Loucy (cell line): Measurements from ENCODE around the gene CDX1.

ENCODE experiments used
- H2AFZ ChIP-seq: fragments of 200-600 bp; sonication (generic); 2 replicates; pipeline ENCODE4 v1.6.0; 2016; ENCODE audit warnings: antibody characterized with exemption, mild to moderate bottlenecking, low read length, moderate library complexity
- H3F3A ChIP-seq: fragments of 200-600 bp; 2 replicates; pipeline ENCODE4 v1.6.0; 2016; ENCODE audit warnings: antibody characterized with exemption, low read depth, mild to moderate bottlenecking
- H3K27me3 ChIP-seq: fragments of 200-600 bp; sonication (generic); 2 replicates; pipeline ENCODE4 v1.6.1; 2014; ENCODE audit warnings: low read length, mild to moderate bottlenecking; ENCODE audit not compliant: insufficient read depth, poor library complexity, severe bottlenecking
- H3K36me3 ChIP-seq: fragments of 200-600 bp; sonication (generic); 2 replicates; pipeline ENCODE4 v1.6.1; 2016; ENCODE audit warnings: low read length; ENCODE audit not compliant: insufficient read depth
- H3K4me1 ChIP-seq: fragments of 200-600 bp; sonication (generic); 2 replicates; pipeline ENCODE4 v1.5.1; 2014; ENCODE audit warnings: low read length, mild to moderate bottlenecking; ENCODE audit not compliant: insufficient read depth, poor library complexity, severe bottlenecking
- H3K4me2 ChIP-seq: fragments of 200-600 bp; sonication (generic); 2 replicates; pipeline ENCODE4 v1.6.0; 2014; ENCODE audit warnings: antibody characterized with exemption, low read length, low read depth, mild to moderate bottlenecking; ENCODE audit not compliant: poor library complexity, severe bottlenecking
- H3K4me3 ChIP-seq: fragments of 200-600 bp; sonication (generic); 2 replicates; pipeline ENCODE4 v1.5.1; 2014; ENCODE audit warnings: low read length, mild to moderate bottlenecking, mixed read lengths; ENCODE audit not compliant: poor library complexity, severe bottlenecking
- H3K79me2 ChIP-seq: fragments of 200-600 bp; sonication (generic); 2 replicates; pipeline ENCODE4 v1.6.1; 2014; ENCODE audit warnings: low read length; ENCODE audit not compliant: insufficient read depth
- H3K9ac ChIP-seq: fragments of 200-600 bp; sonication (generic); 2 replicates; pipeline ENCODE4 v1.6.0; 2014; ENCODE audit warnings: mild to moderate bottlenecking, low read depth, low read length, moderate library complexity; ENCODE audit not compliant: poor library complexity, severe bottlenecking
- H3K9me2 ChIP-seq: fragments of 200-600 bp; sonication (generic); replicated peaks from 2 replicates; pipeline ENCODE4 v1.6.1; 2016; ENCODE audit warnings: low read depth, low read length, mixed read lengths
- H3K9me3 ChIP-seq: fragments of 200-600 bp; sonication (generic); 2 replicates; pipeline ENCODE4 v1.6.1; 2014; ENCODE audit warnings: mild to moderate bottlenecking, antibody characterized with exemption, low read length, low read depth; ENCODE audit not compliant: insufficient read depth
- H4K20me1 ChIP-seq: fragments of 200-600 bp; sonication (generic); 2 replicates; pipeline ENCODE4 v1.6.0; 2014; ENCODE audit warnings: antibody characterized with exemption, low read length, mild to moderate bottlenecking; ENCODE audit not compliant: insufficient read depth, poor library complexity, severe bottlenecking
- CTCF ChIP-seq: fragments of 200-600 bp; sonication (generic); conservative IDR thresholded peaks from 2 replicates; pipeline ENCODE4 v1.5.1; 2014; ENCODE audit warnings: mild to moderate bottlenecking, antibody characterized with exemption, low read length
- EZH2phosphoT487 ChIP-seq: fragments of 200-600 bp; IDR thresholded peaks from 2 replicates; pipeline ENCODE4 v1.6.1; 2018; ENCODE audit warnings: antibody characterized with exemption, mild to moderate bottlenecking, moderate library complexity, borderline replicate concordance

CDX1 gene

GRCh38 chr5:150218693-150219035 lies 52.1 kb downstream of the CDX1 start:
- no peak overlapping the region for H3K9ac ChIP-seq
- H3K9me3 ChIP-seq: no peaks in the 10 kb centered on the region
- no peaks in the 10 kb centered on the region for H4K20me1 ChIP-seq
- H3K27me3 ChIP-seq: no peaks in the 10 kb centered on the region
- no peaks in the 10 kb centered on the region for H3K4me1 ChIP-seq
- no peaks in the 10 kb centered on the region for H3K9me2 ChIP-seq
- H3K79me2 ChIP-seq: no peaks in the 10 kb centered on the region
- H3K4me3 ChIP-seq: no peak overlapping the region
- no peaks in the 10 kb centered on the region for H3F3A ChIP-seq
- no peak overlapping the region for H3K4me2 ChIP-seq
- no peak for TF ChIP-seq EZH2phosphoT487
- TF ChIP-seq CTCF: no peak
- no peak overlapping the region for H2AFZ ChIP-seq
- no peaks in the 10 kb centered on the region for H3K36me3 ChIP-seq

GRCh38 chr5:150219142-150219541 lies 52.6 kb downstream of the CDX1 start:
- no peaks in the 10 kb centered on the region for H3K9me3 ChIP-seq
- no peaks in the 10 kb centered on the region for H3F3A ChIP-seq
- no peak for TF ChIP-seq EZH2phosphoT487
- TF ChIP-seq CTCF: no peak
- H3K9ac ChIP-seq: no peak overlapping the region
- no peak overlapping the region for H2AFZ ChIP-seq
- no peak overlapping the region for H3K4me3 ChIP-seq
- no peaks in the 10 kb centered on the region for H3K9me2 ChIP-seq
- no peaks in the 10 kb centered on the region for H3K36me3 ChIP-seq
- H3K4me1 ChIP-seq: no peaks in the 10 kb centered on the region
- H3K27me3 ChIP-seq: no peaks in the 10 kb centered on the region
- no peaks in the 10 kb centered on the region for H4K20me1 ChIP-seq
- H3K4me2 ChIP-seq: no peak overlapping the region
- H3K79me2 ChIP-seq: no peaks in the 10 kb centered on the region

GRCh38 chr5:150219861-150220260 lies 53.3 kb downstream of the CDX1 start:
- H3K79me2 ChIP-seq: no peaks in the 10 kb centered on the region
- H3K9me3 ChIP-seq: no peaks in the 10 kb centered on the region
- no peaks in the 10 kb centered on the region for H3K4me1 ChIP-seq
- no peaks in the 10 kb centered on the region for H3F3A ChIP-seq
- H3K9ac ChIP-seq: no peak overlapping the region
- no peak overlapping the region for H3K4me3 ChIP-seq
- no peak overlapping the region for H3K4me2 ChIP-seq
- TF ChIP-seq CTCF: no peak
- no peak for TF ChIP-seq EZH2phosphoT487
- no peaks in the 10 kb centered on the region for H3K36me3 ChIP-seq
- H4K20me1 ChIP-seq: no peaks in the 10 kb centered on the region
- H3K9me2 ChIP-seq: no peaks in the 10 kb centered on the region
- no peak overlapping the region for H2AFZ ChIP-seq
- H3K27me3 ChIP-seq: no peaks in the 10 kb centered on the region
